HG02678 (cell line): ENCODE data around the gene OXT.
"Not testable (repeated sequence)": the region's sequence is repeated elsewhere in the genome, so short reads cannot be mapped to it uniquely, and the experiment has no call there.

Experiments used
- ATAC-seq: cut with Tn5 transposase; IDR thresholded peaks from one replicate; pipeline ENCODE4 v1.9.1; 2021; ENCODE audit warnings: mild to moderate bottlenecking, moderate library complexity; ENCODE audit not compliant: unreplicated experiment

The OXT gene

DNA sequence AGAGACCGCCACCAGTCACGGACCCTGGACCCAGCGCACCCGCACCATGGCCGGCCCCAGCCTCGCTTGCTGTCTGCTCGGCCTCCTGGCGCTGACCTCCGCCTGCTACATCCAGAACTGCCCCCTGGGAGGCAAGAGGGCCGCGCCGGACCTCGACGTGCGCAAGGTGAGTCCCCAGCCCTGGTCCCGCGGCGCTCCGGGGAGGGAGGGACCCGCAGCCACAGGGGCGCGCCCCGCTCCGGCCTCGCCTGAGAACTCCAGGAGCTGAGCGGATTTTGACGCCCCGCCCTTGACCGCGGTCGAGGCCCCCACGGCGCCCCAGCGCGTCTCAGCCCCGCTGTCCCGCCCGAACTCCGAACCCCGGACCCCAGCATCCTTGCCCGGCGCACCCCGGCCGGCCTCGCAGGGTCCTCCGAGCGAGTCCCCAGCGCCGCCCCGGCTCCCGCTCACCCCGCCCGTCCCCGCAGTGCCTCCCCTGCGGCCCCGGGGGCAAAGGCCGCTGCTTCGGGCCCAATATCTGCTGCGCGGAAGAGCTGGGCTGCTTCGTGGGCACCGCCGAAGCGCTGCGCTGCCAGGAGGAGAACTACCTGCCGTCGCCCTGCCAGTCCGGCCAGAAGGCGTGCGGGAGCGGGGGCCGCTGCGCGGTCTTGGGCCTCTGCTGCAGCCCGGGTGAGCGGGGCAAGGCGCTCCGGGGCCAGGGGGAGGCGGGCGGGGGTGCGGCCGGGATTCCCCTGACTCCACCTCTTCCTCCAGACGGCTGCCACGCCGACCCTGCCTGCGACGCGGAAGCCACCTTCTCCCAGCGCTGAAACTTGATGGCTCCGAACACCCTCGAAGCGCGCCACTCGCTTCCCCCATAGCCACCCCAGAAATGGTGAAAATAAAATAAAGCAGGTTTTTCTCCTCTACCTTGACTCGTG is at the start of gene OXT:
TSS of gene OXT (plus strand) at position 11 of the 920 bp plus-strand sequence. CDS start at position 47, 36 bp downstream.
- no peak for ATAC-seq

DNA sequence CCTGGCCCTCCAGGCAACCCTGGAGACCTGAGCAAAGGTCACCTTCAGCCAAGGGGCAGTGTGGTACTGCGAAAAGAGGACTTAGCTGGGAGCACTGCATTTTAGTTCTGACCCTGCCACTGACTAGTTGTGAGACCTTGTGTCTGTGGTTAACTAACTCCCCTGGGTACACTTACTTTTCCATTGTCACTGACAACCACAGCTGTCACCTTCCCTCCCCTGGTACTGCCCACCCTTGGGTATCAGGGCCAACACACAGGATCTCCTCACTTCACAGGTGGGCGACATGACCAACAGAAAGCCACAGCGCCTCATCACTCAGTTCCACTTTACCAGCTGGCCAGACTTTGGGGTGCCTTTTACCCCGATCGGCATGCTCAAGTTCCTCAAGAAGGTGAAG is 49.6 kb upstream of the OXT start:
- ATAC-seq = no peak

DNA sequence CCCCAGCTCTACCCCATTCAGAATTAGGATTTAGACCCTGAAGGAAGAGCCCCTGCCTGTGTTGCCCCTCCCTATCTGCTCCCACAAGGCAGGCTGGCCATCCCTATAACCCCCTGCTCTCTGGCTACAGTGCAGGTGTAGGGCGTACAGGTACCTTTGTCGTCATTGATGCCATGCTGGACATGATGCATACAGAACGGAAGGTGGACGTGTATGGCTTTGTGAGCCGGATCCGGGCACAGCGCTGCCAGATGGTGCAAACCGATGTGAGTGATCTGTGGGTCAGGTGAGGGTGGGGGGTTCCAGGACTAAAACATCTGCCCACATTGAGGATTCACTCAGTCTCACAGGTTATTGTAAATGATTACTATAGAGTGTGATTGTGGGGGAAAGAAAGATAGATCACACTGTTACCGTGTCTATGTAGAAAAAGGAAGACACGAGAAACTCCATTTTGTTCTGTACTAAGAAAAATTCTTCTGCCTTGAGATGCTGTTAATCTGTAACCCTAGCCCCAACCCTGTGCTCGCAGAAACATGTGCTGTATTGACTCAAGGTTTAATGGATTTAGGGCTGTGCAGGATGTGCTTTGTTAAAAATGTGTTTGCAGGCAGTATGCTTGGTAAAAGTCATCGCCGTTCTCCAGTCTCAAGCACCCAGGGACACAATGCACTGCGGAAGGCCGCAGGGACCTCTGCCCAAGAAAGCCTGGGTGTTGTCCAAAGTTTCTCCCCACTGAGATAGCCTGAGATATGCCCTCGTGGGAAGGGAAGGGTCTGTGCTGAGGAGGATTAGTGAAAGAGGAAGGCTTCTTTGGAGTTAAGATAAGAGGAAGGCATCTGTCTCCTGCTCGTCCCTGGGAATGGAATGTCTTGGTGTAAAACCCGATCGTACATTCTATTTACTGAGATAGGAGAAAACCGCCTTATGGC is 48.6 kb upstream of the OXT start:
- ATAC-seq = not testable (repeated sequence)

DNA sequence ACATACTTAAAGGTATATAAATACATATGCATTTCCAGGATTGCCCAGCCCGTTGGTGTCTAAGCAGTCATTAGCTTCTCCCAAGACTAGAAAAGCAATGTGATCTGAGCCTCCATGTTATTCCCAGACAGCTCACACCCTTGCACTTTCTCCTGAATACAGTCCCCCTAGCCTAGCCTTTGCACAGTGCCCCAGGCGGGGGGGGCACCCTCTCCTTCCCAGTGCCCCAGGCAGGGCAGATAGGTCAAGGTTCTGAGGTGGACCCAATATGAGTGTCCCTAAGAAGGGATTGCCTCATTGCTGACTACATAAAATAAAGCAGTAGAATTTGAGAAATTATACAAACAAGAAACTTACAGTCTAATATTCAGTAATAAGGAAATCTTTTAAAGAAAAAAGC is 43.4 kb upstream of the OXT start:
- no peak for ATAC-seq

DNA sequence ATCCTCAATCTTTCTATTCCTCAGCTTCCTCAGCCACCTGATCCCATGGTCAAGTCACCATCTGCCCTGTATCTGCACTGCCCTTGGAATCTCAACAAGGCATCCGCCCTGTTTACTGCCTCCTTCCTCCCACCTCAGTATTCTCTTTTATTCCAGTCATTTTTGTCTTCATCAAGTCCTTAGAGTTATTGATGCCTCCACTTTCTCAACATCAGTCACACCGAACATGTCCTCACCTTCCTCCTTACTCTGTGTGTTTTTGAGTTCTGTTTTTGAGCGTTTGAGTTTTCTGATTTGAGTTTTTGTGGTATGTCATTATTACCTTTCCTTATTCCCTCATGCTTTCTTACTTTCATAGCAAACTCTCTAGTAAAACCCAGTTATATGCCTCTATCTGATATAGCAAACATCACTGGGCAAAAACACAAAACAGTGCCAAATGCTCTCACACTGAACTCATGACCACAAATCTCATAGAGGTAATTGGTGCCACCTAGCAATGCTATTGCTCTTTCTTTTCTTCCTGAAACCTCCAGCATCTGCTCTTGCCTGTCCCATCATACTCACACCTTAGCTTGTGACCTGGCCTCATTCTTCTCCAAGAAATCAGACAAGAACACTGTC is 39.8 kb upstream of the OXT start:
- ATAC-seq = no peak

DNA sequence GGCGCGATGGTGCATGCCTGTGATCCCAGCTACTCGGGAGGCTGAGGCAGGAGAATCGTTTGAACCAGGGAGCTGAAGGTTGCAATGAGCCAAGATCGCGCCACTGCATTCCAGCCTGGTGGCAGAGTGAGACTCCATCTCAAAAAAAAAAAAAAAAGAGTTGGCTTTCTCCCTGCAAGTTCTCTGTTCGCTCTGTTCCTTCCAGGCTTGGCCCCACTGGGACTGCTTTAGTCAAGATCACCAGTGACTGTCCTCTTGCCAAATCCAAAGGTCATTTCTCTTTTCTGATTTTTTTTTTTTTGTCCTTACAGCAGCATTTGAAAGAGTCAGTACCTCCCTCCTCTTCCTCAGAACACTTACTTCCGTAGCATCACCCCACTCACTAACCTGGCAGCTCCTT is 38.8 kb upstream of the OXT start:
- ATAC-seq = no peak

DNA sequence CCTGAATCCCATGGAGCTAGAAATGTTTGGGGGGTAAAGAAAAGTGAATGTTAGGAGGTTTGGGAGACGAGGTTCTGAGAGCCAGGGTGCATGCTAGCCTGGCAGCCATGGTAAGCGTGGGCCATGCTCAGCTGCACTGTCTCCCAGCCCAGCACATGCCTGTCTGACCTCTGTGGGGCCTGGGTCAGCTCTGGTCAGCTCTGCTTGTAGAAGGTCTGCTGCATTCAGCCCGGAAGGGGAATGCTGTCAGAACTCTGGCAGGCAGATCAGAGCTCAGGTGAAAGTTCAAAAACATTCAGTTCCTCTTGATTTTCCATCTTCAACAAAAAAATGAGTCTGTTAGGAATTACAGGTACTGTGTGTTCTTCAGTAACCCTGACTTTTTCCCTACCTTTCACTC is 33.8 kb upstream of the OXT start:
- ATAC-seq = no peak

DNA sequence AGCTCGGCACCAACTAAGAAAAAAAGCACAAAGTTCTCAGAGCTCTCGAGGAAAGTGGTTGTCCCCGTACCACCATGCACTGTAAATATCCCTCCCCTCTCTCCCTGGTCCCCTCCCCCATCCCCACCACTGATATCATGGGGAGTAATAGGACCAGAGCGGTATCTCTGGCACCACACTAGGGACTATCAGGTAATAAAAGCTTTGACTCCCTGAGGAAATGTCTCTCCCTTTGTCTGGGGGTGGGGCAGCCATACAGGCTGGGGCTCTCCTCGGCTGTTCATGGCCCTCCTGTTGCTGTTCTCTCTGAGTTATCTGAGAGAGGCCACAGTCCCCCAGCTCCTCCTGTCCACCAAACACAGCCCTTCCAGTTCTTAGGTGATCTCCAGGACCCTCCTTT is 33.0 kb upstream of the OXT start:
- ATAC-seq = no peak

DNA sequence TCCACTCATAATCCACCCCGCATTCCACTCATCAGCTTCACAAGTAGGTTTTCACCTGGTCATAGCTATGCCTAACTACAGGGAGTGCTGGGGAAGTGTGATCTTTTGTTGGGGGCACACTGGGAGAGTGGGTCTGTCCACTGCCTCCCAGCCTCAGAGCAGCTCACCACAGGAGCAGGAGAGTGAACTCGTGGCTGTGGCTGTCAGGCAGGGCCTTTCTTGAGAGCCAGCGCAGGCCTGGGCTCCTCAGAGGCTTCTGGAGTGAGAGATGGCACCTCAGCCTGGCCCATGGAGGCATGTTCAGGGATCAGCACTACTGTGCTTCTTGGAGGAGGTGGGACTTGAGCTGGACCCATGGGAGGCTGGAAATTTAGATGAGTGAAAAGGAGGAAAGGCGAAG is 32.0 kb upstream of the OXT start:
- ATAC-seq = no peak

DNA sequence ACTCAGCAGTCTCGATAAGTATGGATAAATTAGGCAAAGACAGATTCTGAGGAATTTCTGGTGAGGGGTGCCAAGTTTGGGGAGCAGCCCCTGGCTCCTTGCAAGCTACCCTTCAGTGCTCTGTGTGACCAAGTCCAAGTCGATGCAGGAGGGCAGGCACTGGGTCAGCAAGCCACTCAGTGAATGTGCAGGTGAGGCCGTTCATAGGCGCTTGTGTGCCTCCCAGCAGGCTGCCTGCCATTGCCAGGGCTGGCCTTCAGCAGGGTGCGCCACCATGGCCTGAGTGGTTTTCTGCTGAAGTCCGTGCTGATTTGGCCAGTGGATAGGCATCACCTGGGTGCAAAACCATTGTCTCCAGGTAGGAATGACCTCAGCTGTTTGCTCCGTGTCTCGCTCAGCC is 31.3 kb upstream of the OXT start:
- no peak for ATAC-seq

DNA sequence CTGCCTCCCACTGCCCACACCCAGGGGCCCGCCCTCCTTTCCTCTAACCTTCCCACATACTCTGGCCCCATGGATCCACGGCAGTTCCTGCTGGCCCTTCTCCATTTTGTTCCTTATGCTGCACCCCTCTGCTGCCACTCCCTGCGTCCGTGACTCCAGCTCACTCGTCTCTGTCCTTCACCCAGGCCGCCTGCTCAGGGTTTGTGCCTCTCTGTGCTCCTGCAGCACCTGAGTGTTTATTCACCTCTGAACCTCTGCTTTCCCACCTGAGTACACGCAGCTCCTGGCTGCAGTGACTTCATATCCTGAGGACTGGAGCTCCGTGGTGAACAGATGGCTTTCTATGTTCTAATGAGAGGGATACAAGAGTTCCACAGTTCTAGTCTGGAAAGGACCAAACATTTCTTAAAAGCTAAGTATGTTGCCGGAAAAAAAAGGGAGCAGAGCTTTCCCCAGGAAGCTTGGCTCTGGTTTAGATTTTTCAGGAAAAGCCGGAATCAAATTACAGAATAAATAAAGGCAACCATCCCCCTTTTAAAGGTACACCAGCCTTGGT is 29.5 kb upstream of the OXT start:
- ATAC-seq = no peak

DNA sequence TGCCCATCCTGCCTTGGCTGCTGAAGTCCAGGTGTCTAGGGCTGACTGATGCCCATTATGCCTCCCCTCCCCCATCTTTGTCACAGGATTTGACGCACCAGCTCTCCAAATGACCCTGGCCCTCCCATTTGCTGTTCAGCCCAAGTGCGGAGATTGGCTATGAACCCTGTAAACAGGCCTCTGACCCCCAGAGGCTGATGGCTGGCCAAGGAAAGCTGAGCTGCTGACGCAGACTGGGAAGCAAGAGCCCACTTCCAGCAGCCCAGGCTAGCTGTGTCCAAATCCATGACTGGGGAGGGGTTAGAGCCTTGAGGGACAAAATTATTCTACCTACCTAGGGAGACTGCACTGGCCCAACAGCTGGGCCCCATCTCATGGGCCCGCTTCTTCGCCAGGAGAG is 28.8 kb upstream of the OXT start:
- no peak for ATAC-seq

DNA sequence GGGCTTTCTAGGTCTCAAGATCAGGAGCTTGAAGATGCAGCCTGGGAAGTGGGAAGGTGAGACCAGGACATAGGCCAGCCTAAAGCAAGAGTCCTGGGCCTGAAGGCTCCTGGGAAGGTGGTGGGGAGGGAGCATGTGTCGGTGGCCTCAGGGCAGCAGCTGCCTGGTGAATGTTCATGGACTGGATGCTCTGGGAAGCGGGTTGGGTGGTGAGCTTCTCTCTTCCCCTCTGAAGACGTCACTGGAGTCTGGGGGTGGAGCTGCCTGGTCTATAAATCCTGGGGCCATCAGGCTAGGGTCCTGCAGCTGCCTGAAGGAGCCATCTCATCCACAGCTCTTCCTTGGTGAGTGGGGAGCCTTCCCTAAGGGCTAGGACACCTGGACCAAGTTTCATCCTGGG is 28.1 kb upstream of the OXT start, which contains the start of gene GNRH2:
TSS of gene GNRH2 (plus strand) at position 301 of the 400 bp plus-strand sequence. CDS start 793 bp downstream, outside the sequence.
- ATAC-seq = no peak

DNA sequence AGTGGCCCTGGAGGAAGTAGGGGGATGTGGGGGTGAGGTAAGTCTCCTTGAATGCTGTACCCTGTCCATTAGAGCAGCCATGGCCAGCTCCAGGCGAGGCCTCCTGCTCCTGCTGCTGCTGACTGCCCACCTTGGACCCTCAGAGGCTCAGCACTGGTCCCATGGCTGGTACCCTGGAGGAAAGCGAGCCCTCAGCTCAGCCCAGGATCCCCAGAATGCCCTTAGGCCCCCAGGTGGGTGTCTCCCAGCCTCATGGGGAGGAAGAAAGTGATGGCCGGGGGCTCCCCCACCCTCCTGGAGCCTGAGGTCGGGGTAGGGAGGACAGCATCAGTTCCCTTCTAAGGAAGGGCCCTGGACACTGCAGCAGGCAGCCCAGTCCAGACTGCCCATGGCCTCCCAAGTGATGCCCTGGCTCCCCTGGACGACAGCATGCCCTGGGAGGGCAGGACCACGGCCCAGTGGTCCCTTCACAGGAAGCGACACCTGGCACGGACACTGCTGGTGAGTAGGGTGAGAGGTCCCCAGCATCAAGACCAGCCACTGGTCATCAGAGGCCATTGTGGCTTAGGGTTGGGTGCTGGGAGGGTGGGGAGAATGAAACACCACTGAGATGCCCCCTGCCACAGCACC is 27.0 kb upstream of the OXT start:
- ATAC-seq = no peak

DNA sequence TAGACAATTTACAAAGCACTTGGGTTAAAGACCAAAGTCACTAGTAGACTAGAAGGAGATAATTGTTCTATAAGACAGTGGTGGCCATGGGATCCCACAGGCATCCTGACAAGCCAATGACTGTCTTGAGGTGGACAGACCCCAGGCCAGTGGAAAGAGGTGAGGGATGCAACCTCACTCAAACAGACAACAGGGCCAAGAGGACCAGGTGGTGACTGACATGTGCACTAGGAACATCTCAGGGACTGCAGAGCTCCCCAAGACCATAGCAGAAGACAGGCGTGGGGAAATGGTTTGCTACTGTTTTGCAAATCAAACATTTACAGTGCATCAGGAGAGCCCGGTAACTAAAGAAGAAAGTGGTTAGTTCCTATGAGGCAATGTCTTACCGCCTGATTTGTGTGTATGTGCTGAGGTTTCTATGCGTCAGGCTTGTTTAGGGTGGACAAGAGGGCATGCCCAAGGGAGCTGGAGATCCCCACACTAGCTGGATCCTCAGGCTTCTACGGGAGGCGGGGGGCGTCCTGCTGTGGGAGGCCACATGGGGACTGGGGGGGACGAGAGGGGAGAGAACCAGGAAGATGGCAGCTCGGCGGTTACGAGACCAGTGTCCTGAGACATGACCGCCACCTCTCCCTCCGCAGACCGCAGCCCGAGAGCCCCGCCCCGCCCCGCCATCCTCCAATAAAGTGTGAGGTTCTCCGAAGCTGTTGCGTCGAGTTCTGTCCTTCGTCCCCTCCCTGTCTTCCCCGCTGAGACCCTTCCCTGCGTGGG is 26.2 kb upstream of the OXT start:
- peak; percentile 56 for ATAC-seq

DNA sequence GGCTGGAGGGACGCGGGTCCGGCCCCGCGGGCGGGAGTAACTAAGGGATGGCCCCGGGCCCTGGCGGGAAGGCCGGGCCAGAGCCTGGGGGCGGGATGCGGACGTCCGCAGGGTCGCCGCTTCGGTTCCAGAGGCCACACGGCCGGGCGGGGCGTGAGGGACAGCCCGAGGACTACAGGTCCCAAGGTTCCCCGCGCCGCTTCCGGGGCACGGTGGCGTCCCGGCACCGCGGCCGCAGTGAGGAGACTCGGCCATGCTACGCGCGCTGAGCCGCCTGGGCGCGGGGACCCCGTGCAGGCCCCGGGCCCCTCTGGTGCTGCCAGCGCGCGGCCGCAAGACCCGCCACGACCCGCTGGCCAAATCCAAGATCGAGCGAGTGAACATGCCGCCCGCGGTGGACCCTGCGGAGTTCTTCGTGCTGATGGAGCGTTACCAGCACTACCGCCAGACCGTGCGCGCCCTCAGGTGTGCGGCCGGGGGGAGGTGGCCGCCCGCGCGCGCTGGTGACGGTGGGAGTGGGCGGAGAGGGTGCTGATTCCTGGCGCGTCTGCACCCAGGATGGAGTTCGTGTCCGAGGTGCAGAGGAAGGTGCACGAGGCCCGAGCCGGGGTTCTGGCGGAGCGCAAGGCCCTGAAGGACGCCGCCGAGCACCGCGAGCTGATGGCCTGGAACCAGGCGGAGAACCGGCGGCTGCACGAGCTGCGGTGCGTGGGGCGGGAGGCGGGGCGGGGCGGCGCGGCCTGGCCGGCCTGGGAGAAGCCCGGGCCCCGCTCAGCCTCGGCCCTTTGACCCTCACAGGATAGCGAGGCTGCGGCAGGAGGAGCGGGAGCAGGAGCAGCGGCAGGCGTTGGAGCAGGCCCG is 25.4 kb upstream of the OXT start, which contains the start of gene MRPS26:
TSS of gene MRPS26 (plus strand) at position 237 of the 861 bp plus-strand sequence. CDS start at position 254, 17 bp downstream.
- peak; percentile 91 for ATAC-seq

DNA sequence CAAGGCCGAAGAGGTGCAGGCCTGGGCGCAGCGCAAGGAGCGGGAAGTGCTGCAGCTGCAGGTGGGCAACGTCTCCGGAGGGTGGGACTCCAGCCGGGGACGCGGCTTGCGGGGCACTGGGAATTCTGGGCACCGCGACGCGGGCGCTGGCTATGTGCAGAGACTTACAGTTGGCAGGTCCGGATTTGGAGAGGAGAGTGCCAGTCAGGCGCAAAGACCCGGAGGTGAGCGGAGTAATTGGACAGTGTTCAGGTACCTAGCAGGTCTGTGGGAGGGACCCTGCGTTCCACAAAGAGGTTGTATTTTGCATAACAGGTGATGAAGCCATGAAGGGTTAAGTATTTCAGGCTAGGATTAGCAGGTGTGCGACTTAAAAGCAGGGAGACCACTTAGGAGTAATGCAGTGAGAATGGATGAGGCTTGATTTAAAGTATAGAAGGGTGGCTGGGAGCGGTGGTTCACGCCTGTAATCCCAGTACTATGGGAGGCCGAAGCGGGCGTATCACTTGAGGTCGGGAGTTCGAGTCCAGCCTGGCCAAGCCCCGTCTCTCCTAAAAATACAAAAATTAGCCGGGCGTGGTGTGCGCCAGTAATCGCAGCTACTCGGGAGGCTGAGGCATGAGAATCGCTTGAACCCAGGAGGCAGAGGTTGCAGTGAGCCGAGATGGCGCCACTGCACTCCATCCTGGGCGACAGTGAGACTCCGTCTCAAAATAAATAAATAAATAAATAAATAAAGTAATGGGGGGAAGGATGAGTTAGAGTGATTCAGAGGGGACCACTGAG is 24.6 kb upstream of the OXT start:
- ATAC-seq = no peak
